HG02981 (cell line): Measurements from ENCODE around the gene FGF19.

Experiments
- ATAC-seq: cut with Tn5 transposase; IDR thresholded peaks from one replicate; pipeline ENCODE4 v1.9.1; 2021; ENCODE audit warnings: mild to moderate bottlenecking, moderate library complexity; ENCODE audit not compliant: unreplicated experiment

FGF19 gene

GRCh38 chr11:69674267-69674885 lies 29.4 kb downstream of the FGF19 start:
- ATAC-seq, result no peak

DNA sequence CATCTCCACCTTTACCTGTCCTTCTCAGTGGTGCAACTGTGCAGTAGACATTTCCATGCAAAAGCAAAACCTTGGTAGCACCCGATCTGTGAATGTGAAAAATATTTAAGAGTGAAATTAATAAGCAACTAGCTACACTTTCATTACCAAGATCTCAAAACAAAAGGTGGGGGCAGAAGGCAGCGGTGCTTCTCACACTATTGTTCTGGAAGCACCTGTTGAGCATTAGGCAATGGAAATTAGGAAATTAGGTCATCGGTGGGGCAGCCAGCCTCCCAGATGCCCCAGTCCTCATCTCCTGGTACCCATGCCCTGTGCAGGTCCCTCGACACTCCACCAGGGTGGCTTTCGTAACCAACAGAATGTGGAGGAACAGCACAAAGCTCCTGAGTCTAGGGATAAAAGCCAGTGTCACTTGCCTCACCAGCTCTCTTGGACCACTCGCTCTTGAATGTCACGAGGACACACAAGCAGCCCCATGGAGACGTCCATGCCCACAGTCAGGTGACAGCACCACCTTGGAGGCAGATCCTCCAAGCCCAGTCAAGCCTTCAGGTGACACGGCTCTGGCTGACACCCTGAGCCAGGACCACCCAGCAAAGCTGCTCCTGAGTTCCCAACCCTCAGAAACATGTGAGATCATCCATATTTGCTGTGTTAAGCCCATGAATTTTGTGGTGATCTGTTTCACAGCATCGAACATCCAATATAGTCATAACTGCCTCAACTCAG lies 31.9 kb downstream of the FGF19 start:
- no peak for ATAC-seq

- no peak for ATAC-seq
Measured at GRCh38 chr11:69670158-69670845, 33.5 kb downstream of the FGF19 start.

DNA sequence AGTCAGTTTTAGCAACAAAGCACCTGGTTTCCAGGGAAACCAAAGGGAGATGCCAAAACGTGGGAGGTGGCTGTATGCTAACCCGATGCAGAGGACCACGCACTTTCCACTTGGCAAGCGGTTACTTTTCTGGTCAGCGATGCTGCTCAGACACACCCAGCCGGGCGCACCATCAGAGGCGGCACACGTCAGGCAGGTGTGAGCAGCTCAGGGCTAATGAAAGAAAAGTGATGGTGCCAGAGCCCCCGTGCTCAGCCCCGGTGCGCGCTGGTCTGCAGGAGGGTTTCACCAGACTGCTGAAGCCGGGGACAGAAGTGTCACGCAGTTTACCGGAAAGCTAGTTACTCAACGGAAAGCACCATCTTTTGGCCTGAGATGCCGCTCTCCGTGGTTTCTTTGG lies 34.3 kb downstream of the FGF19 start:
- ATAC-seq, result no peak

- no peak for ATAC-seq
Measured at GRCh38 chr11:69667619-69668604, 35.9 kb downstream of the FGF19 start.

DNA sequence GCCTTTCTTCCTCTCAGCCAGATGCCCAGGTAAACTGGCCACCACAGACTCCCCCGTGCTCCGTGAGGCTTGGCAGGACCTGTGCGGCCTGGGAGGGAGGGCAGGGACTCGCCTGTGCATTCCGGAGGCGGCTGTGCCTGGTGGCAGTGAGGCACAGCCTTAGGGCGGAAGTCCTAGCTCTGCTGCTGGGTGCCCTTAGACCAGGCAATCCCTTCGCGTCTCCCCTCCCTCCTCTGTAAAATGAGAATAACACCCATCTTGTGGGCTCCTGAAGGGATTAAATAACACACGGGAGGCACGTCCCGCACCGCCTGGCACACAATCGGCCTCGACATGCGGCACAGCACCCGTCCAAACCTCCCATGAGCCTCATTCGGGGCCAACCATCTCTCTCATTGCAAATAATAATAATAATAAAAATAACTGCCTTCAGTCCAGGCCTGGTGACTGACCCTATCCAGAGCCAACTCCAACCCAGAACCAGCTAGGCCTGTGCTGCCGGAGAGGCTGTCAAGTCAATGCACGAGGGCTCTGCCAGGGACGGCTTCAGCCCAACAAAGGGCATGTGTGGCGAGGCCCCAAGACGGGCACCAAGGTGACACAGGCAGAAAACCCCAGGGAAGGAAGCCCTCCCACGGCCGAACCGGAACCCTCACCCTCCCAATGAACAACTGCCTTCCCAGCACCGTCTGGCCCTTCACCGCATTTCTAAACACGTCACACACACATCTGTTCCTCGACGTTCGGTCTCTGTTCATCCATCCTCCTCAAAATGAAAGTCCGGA lies 36.9 kb downstream of the FGF19 start:
- no peak for ATAC-seq

GRCh38 chr11:69666261-69666660 lies 37.6 kb downstream of the FGF19 start:
- ATAC-seq, result no peak

DNA sequence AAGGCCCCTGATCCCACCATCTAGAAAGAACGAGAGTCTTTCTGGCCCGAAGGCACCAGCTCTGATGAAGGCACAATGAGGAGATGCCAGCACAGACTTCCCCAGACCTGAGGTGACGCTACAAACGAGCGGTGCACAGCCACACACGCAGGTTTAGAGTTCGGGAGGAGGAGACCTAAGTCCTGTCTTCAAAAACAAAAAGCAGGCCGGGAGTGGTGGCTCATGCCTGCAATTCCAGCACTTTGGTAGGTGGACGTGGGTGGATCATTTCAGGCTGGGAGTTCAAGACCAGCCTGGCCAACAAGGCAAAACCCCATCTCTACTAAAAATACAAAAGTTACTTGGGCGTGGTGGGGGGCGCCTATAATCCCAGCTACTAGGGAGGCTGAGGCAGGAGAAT lies 38.2 kb downstream of the FGF19 start:
- no peak for ATAC-seq

- no peak for ATAC-seq
Measured at GRCh38 chr11:69664901-69665300, 38.9 kb downstream of the FGF19 start.

DNA sequence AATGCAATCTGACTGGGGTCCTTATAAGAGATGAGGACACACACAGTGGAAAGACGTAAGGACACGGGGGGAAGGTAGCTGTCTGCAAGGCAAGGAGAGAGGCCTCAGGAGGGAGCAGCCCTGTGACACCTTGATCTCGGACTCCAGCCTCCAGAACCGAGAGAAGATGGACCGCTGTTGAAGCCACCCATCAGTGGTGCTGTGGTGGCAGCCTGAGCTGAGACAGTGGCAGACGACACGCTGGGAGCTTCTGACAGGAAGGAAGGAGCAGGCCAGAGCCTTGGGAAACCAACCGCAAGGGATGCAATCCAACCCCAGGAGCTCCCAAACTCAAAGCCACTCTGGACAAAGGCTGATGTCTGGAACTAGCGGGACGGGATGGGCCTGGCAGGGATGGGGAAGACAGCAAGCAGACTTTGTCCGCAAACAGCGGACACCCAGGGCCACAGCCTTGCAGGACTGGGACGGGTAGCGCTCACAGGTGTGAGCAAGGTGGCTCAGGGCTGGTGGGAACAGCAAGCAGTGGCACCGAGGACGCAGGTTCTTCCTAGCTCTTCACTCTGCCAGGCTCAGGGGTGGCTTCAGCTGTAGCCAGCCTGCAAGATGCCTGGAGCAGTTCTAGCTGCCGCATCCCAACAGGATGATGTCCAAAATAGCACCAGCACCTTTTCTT lies 39.6 kb downstream of the FGF19 start:
- no peak for ATAC-seq

GRCh38 chr11:69663326-69663725 lies 40.5 kb downstream of the FGF19 start:
- ATAC-seq, result no peak

- ATAC-seq, result no peak
Measured at GRCh38 chr11:69662806-69663205, 41.0 kb downstream of the FGF19 start.

GRCh38 chr11:69662021-69662698 lies 41.7 kb downstream of the FGF19 start:
- ATAC-seq, result no peak

GRCh38 chr11:69661413-69661715 lies 42.5 kb downstream of the FGF19 start:
- ATAC-seq, result no peak

DNA sequence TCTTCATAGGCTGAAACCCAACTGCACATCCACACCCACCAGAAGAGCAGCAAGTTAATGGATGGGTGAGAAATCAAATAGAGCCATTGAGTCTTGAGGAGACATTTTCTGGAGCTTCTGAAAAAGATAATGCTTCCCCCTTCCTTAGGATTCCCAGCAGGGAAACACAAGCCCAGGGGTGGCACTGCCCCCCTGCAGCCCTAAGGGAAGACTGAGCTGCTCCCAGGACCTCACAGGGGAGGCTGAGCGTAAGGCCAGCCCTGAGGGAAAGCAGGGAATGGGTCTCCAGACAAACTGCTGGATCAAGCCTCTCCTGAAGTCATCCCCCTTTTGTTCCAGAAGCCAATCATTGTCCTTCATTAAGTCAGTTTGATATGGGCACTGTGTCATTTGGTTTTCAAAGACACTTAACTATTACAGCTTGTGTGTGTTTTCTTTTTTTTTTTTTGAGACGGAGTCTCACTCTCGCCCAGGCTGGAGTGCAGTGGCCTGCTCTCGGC lies 43.8 kb downstream of the FGF19 start:
- no peak for ATAC-seq

DNA sequence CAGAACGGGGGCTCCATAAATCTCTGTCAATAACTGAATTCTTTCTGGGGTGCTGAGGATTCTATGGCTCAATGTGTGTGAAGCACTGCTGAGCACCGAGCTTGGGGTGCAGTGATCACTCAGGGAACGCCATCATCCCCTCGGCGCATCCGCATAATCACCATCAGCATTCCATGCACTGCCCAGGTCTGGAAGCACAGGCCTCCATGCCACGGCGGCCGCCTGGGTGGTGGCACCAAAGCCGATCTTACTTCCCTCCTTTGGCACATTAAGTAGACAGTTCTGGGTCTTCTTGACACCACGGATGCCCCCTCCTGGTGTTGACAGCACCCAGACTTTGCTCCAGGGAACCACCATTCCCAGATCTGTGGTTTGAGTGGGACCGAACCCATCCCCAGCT lies 44.2 kb downstream of the FGF19 start:
- ATAC-seq, result no peak

DNA sequence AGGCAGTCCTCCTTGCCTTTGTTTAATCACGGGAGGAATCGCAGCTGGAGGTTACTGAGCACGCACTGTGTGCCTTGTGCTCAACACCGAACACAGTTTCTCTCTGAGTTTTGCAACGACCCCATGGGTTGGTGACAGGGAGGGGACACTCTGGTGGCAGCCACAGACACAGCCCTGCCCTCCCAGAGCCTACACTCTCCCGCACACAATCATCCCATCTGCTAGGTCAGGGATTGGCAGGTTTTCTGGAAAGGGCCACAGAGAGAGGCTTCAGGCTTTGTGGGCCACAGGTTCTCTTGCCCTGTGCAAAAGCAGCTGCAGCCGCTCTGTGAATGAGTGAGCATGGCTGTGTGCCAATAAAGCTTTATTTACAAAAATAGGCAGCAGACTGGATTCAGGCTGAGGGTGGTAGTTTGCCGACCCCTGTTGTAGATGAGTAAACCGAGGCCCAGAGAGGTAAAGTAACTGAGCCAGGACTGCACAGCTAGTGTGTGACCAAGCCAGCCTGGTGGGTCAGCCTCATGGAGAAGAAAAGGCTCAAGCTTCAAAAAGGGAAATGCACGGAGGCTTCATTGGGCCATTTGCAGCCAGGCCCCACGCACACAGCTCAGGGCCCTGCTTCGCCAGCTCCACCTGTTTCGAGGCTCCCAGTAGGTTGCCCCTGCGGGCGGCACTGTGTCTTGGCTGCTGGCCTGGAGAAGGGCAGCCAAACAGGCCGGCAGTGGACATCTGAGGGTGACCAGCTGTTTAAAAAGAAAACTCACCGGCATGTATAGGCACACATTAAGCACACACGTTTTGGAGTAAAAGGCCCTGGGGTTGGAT lies 45.0 kb downstream of the FGF19 start:
- no peak for ATAC-seq

DNA sequence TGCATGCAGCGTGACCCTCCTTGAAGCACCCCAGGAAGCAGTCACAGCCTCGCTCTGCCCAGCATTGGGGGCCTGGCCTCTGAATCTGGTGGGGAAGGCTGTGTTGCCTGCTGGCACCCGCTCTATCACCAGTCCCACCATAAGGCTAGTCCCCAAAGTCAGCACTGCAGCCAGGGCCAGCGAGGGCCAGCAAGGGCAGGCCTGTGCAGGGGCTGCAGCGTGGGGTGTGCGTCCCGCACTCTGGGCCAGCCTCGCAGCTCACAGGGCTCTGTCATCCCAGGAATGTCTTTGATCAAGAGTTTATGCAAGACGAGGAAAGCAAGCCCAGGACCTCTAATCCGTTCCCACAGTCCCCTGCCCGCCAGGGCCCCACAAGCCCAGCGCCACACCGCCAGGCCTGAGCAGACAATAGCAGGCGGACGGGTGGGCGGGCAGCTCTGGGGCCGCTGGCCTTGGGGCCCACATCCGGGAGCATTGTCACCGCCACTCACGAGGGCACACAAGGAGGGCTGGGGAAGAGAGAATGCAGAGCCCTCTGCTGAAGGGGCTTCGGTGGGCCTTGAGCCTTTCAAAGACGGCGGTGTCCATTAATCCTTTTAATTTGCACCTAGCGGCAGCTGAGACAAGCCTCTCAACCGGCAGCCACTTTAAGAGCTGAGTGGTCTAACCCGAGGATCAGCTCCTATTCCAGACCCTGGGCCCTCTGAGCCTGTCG lies 45.8 kb downstream of the FGF19 start:
- no peak for ATAC-seq
